ENCODE data around the gene DLG4. TPM values are rescaled to one million over a fixed set of nuclear protein-coding genes. Genes with fewer than 3 reads are reported as not detected.
"Not testable (repeated sequence)": the region's sequence is repeated elsewhere in the genome, so short reads cannot be mapped to it uniquely, and the experiment has no call there.

The DLG4 gene
- total RNA-seq, 1 experiment from 2014 or later = 8.9 TPM

DNA sequence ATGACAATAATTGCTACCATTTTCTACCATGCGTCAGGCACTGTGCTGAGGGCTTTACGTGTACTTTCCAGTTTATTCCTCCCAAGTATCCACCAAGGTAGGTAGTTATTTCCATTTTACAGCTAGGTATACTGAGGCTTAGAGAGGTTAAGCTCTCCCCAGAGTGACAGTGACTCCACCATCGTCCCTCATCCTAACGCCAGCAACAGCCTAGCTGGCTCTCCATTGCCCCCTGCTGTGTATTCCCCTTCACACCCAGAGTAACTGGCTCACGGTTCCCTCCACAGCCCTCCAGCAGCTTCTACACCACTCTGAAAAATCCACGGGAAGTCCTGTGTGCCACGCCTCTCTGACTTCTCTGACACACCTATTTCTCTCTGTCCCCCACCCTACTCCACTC, 33.4 kb downstream of the DLG4 start:
- H3K4me1 ChIP-seq (replicated peaks) = no peaks in the 10 kb centered on the region
- no peaks in the 10 kb centered on the region for H3K9me3 ChIP-seq (replicated peaks)
- peaks cover 4% of the 10 kb centered on the region; the same call in 1 of the 2 replicates for H3K36me3 ChIP-seq
- DNase-seq (ENCODE audit: low read depth in 1 of 2, low spot score in 2 of 2) = no peak
- no peak overlapping the region for H3K4me3 ChIP-seq
- H3K27me3 ChIP-seq (replicated peaks) = no peaks in the 10 kb centered on the region
- H3K27ac ChIP-seq = no peak overlapping the region

DNA sequence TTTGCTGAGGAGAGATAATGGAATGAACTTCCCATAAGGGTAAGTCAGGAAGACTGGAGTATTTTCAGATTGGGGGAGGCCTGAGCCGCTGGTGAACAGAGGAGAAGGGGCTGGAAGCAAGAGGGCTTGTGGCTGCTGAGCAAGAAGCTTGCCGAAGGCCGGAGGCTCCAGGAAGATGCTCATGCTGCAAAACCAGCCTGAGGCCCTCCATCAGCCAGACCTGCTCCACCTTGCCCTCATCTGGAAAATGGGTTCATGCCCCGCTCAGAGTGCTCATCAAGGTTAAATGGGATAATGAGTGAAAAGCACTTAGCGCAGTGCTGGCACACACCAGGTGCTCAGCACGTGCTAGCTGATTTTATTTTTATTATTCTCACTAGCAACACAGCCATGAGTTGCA, 35.0 kb downstream of the DLG4 start:
- H3K4me3 ChIP-seq = no peak overlapping the region
- H3K9me3 ChIP-seq (replicated peaks) = no peaks in the 10 kb centered on the region
- H3K4me1 ChIP-seq (replicated peaks) = no peaks in the 10 kb centered on the region
- no peak for DNase-seq (ENCODE audit: low read depth in 1 of 2, low spot score in 2 of 2)
- H3K27me3 ChIP-seq (replicated peaks) = no peaks in the 10 kb centered on the region
- no peak overlapping the region for H3K27ac ChIP-seq
- H3K36me3 ChIP-seq = no peaks in the 10 kb centered on the region

DNA sequence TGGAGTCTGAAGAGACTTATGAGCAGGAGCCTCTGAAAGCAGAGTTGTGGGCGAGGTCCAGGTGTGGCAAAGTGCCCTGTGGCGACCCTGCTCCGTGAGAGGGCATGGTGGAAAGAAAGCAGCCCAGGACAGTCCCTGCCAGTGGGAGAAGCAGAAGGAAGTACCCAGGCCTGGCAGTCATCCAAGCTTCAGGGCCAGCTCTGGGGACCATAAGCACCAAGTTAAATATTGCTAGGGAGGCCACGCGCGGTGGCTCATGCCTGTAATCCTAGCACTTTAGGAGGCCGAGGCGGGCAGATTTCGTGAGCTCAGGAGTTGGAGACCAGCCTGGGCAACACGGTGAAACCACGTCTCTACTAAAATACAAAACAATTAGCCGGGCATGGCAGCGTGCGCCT, 35.5 kb downstream of the DLG4 start:
- H3K27ac ChIP-seq = no peak overlapping the region
- no peak for DNase-seq (ENCODE audit: low read depth in 1 of 2, low spot score in 2 of 2)
- no peaks in the 10 kb centered on the region for H3K27me3 ChIP-seq (replicated peaks)
- H3K36me3 ChIP-seq = no peaks in the 10 kb centered on the region
- no peaks in the 10 kb centered on the region for H3K4me1 ChIP-seq (replicated peaks)
- H3K4me3 ChIP-seq = no peak overlapping the region
- H3K9me3 ChIP-seq (replicated peaks) = no peaks in the 10 kb centered on the region

DNA sequence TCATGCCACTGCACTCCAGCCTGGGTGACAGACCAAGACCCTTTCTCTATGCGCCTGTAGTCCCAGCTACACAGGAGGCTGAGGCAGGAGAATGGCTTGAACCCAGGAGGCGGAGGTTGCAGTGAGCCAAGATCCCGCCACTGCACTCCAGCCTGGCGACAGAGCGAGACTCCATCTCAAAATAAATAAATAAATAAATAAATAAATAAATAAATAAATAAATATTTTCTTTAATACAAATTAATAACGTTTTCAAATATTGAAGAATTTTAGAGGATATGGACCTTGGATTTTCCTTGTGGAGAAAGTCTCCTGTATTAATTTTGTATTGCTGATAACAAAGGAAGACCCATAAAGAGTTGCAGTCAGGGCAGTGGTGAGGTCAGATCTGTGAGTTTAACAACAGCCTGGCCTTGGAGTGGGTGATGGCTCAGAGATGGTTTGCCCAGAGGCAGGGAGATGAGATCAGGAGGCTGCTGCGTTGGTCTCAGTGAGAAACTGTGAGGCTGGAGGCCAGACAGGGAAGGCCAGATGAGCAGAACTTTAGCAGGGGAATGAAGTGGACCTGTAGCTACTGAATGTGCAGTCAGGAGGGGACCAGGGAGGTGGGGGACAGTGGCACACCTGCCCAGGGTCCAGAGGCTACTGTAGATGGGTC, 36.1 kb downstream of the DLG4 start:
- Histone ChIP-seq H3K27ac (no peak overlapping the region), H3K27me3 (replicated peaks) (no peaks in the 10 kb centered on the region), H3K9me3 (replicated peaks) (no peaks in the 10 kb centered on the region), H3K36me3 (no peaks in the 10 kb centered on the region), H3K4me1 (replicated peaks) (no peaks in the 10 kb centered on the region), H3K4me3 (no peak overlapping the region)
- DNase-seq (ENCODE audit: low read depth in 1 of 2, low spot score in 2 of 2) = no peak

DNA sequence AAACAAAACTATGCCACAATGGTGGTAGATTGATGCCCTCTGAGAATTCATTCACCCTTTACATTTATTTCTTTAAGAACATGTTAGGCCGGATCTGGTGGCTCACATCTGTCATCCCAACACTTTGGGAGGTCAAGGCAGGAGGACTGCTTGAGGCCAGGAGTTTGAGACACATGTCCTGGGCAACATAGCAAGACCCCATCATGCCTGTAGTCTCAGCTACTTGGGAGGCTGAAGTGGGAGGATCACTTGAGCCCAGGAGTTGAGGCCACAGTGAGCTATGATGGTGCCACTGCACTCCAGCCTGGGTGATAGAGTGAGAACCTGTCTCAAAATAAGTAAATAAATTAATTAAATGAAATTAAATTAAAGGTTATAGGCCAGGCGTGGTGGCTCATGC, 37.5 kb downstream of the DLG4 start:
- not testable (repeated sequence) for DNase-seq (ENCODE audit: low read depth in 1 of 2, low spot score in 2 of 2); H3K27ac ChIP-seq; H3K4me3 ChIP-seq; H3K27me3 ChIP-seq (replicated peaks); H3K36me3 ChIP-seq; H3K9me3 ChIP-seq (replicated peaks)
- H3K4me1 ChIP-seq (replicated peaks) = peaks cover 11% of the 10 kb centered on the region

DNA sequence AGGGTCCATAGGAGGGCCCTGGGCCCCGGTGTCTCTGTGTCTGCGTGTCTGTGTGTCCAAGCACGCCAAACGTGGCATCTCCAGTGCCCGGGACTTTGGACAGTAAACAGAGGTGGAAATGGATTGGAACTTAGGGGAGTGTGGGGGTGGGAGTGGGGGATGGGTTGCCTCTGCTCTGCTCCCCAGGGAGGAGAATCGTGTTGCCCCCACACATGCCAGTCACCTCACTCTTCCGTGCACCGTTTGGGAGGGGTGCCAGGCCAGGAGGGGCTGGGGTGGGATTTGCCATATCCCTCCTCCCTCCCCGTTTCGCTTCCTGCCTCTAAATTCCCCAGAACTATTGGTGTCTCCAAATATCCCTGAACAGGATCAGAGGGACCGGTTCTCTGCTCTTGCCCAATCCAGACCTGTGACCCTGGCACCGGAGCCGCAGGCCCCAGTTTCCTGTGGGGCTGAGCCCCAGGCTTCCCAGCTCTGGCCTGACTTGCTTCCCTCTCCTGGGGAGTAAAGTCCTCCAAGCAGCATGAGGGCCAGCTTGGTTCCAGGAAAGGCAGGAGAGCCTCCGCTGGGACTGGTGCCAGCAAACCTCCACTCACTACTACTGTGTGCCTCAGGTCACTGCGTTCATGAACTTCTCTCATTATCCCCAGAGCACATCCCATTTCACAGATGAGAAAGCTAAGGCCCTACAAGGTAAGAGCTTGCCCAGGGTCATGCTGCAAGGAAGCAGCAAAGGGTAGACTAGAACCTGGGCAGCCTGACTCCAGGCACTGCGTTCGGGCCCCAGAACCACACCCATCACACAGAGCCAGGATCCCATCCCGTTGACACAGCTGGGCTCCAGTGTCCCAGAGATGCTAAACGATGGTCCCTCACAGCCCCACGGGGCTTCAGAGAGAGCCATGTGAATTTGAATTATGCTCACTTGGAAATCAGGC, 40.0 kb downstream of the DLG4 start, which contains the start of gene ASGR1:
Gene ASGR1, minus strand, starts transcription at position 54 of the 938 bp plus-strand sequence. CDS start 807 bp downstream, outside the sequence.
- no peak for DNase-seq (ENCODE audit: low read depth in 1 of 2, low spot score in 2 of 2)
- Histone ChIP-seq H3K36me3 (no peaks in the 10 kb centered on the region), H3K4me1 (replicated peaks) (peaks cover 12% of the 10 kb centered on the region), H3K4me3 (no peak within 1 kb of the TSS), H3K9me3 (replicated peaks) (no peaks in the 10 kb centered on the region), H3K27me3 (replicated peaks) (peaks cover 10% of the 10 kb centered on the region), H3K27ac (no peak within 1 kb of the TSS)

DNA sequence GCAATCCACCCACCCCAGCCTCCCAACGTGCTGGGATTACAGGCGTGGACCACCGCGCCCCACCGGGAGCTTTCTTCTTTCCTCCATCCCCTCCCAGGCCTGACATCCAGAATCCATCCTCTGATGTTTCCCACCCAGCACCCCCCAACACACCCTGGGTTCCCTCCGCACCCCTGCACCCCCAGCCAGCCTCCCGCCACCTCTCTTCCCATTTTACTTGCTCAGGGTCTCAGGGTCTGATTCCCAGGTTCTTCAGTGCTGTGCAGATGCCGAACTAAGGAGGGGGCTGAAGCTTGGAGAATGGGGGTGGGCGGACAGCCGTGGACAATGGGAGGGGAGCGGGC, 40.7 kb downstream of the DLG4 start:
- Histone ChIP-seq H3K4me3 (no peak overlapping the region), H3K27ac (no peak overlapping the region), H3K4me1 (replicated peaks) (peaks cover 12% of the 10 kb centered on the region), H3K27me3 (replicated peaks) (peaks cover 10% of the 10 kb centered on the region), H3K36me3 (no peaks in the 10 kb centered on the region), H3K9me3 (replicated peaks) (no peaks in the 10 kb centered on the region)
- no peak for DNase-seq (ENCODE audit: low read depth in 1 of 2, low spot score in 2 of 2)

DNA sequence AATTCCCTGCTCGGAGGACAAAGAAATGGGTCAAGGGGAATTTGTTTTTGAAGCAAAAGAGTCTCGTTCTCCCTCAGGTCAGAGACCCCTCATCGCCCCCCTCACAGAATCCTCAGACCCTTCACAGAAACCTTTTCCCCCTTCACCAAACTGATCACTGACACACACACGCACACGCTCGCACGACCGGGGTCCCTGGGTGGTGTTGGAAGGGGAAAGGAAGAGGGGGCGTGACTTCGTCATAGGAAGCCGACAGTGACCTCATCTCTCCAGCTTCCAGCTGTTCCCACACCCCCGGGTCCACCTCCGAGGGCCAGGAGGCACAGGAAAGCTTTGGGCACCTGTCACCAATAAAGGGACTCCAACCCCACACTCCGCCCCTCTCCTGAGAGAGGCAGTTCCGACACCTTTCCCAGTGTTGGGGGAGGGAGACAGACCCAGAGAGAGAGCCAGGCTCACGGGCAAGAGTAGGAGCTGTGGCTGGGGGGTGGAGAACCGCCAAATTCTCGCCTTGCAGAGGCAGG, 41.6 kb downstream of the DLG4 start:
- H3K4me3 ChIP-seq = peak overlapping the region; percentile 26
- DNase-seq (ENCODE audit: low read depth in 1 of 2, low spot score in 2 of 2) = no peak
- H3K4me1 ChIP-seq (replicated peaks) = peaks cover 12% of the 10 kb centered on the region
- H3K9me3 ChIP-seq (replicated peaks) = no peaks in the 10 kb centered on the region
- H3K36me3 ChIP-seq = no peaks in the 10 kb centered on the region
- H3K27me3 ChIP-seq (replicated peaks) = peaks cover 10% of the 10 kb centered on the region
- H3K27ac ChIP-seq = no peak overlapping the region

DNA sequence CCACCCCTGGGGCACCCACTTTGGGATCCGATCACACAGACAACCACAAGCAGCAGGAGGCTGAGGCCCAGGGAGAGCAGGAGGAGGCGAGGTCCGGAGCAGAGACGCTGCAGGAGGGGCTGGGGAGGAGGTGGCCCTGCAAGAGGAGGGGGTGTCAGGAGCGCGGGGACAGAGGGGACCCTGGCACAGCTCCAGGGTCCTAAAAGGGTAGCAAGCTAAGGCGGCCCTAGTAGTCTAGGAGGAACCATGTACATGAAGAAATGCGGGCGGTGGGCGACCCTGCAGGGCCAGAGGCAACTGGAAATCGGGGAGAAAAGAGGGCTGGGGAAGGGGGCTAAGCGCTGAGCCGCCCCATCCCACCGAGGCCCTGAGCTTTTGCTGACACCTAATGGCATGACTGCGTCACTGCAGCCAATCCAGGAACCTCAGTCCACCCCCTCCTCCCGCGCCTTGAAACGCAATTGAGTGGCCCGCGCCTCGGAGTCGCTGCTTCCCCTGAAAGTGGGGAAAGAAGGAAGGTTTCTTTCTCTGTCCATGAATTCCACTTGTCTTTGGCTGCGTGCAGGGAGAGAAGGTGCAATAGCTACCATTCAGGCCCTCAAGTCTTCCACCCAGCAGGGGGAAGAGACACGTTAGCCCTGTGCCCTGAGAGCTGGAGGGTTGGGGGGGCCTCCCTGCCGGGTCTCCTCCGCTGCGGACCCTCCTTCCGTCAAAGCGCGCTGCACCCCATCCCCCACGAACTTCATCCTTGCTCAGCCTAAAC, 42.3 kb downstream of the DLG4 start:
- Histone ChIP-seq H3K36me3 (no peaks in the 10 kb centered on the region), H3K27ac (no peak overlapping the region), H3K4me3 (peak overlapping the region; percentile 26), H3K27me3 (replicated peaks) (peaks cover 10% of the 10 kb centered on the region), H3K9me3 (replicated peaks) (no peaks in the 10 kb centered on the region), H3K4me1 (replicated peaks) (peaks cover 12% of the 10 kb centered on the region)
- peak in 1 of 2 experiments; percentile 44 for DNase-seq (ENCODE audit: low read depth in 1 of 2, low spot score in 2 of 2)

DNA sequence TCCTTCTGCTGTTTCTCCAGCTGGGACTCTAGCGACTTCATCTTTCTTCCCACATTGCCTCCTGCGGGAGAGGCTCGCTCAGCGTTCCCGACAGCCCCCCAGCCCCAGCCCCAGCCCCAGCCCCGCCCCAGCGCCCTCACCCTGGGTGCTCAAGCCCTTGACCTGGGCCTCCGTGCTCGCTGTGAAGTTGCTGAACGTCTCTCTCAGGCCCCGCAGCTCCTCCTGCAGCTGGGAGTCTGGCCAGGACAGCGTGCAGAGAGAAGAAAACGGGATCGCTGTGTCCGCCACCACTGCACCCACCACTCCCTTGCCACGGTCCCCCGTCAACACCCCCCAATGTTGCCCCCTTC, 42.8 kb downstream of the DLG4 start:
- Histone ChIP-seq H3K27ac (no peak overlapping the region), H3K27me3 (replicated peaks) (peaks cover 10% of the 10 kb centered on the region), H3K36me3 (no peaks in the 10 kb centered on the region), H3K4me1 (replicated peaks) (peaks cover 12% of the 10 kb centered on the region), H3K4me3 (no peak overlapping the region), H3K9me3 (replicated peaks) (no peaks in the 10 kb centered on the region)
- no peak for DNase-seq (ENCODE audit: low read depth in 1 of 2, low spot score in 2 of 2)

DNA sequence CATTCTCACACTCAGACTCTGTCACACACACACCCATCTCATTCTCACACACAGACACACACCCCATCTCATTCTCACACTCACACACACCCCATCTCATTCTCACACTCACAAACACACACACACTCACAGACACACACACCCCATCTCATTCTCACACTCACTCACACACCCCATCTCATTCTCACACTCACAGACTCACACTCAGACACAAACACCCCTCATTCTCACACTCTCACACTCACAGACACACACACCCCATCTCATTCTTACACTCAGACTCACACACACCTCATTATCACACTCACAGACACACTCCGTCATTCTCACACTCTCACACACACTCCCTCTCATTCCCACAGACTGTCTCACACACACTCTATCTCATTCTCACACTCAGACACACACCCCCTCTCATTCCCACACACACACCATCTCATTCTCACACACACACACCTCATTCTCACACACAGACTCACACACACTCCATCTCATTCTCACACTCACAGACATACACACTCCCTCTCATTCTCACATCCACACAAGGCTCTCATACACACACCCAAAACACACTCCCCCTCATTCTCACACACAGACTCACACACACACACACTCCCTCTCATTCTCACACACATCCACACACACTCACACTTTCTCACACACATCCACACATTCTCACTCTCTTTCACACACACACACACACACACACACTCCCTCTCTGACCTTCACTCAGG, 43.4 kb downstream of the DLG4 start:
- H3K4me1 ChIP-seq (replicated peaks) = peaks cover 12% of the 10 kb centered on the region
- no peak for DNase-seq (ENCODE audit: low read depth in 1 of 2, low spot score in 2 of 2)
- H3K27me3 ChIP-seq (replicated peaks) = peaks cover 10% of the 10 kb centered on the region
- H3K4me3 ChIP-seq = no peak overlapping the region
- no peaks in the 10 kb centered on the region for H3K36me3 ChIP-seq
- H3K9me3 ChIP-seq (replicated peaks) = no peaks in the 10 kb centered on the region
- H3K27ac ChIP-seq = no peak overlapping the region

DNA sequence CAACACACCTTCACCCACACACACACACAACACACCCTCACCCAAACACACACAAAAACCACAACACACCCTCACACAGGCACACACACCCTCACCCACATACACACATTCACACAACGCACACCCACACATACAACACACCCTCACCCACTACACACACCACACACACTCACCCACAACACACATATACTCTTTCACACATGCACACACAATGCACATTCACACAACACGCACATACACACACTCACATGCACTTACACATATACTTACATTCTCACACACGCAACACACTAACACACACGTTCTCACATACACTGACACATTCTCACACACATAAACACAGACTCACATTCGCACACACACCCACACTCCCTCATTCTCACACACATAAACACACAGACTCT, 44.3 kb downstream of the DLG4 start:
- no peak overlapping the region for H3K4me3 ChIP-seq
- peaks cover 12% of the 10 kb centered on the region for H3K4me1 ChIP-seq (replicated peaks)
- DNase-seq (ENCODE audit: low read depth in 1 of 2, low spot score in 2 of 2) = no peak
- H3K27me3 ChIP-seq (replicated peaks) = peaks cover 10% of the 10 kb centered on the region
- no peak overlapping the region for H3K27ac ChIP-seq
- H3K36me3 ChIP-seq = no peaks in the 10 kb centered on the region
- no peaks in the 10 kb centered on the region for H3K9me3 ChIP-seq (replicated peaks)

DNA sequence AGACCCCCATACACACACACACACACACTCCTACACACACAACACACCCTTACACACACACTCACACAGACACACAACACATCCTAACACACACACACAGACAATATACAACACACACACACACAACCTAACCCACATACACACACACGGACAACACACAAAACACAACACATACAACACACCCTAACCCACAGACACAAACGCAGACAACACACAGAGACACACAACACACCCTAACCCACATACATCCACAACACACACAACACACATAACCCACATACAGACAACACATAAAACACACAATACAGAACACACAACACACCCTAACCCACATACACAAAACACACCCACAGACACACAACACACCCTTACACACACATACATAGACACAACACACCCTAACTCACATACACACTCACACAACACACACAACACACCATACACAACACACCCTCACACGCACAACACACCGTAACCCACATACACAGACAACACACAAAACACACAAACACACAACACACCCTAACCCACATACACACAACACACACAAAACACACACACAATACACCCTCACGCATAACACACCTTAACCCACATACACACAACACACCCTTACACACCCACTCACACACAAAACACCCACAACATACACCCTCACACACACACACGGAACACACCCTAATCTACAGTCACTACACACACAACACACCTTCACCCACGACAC, 44.9 kb downstream of the DLG4 start:
- H3K27ac ChIP-seq = no peak overlapping the region

More for the DNA sequence above, 44.9 kb downstream of the DLG4 start:
- H3K4me1 ChIP-seq (replicated peaks) = peaks cover 12% of the 10 kb centered on the region
- DNase-seq (ENCODE audit: low read depth in 1 of 2, low spot score in 2 of 2) = no peak
- H3K9me3 ChIP-seq (replicated peaks) = no peaks in the 10 kb centered on the region
- H3K36me3 ChIP-seq = no peaks in the 10 kb centered on the region
- H3K4me3 ChIP-seq = no peak overlapping the region
- peaks cover 10% of the 10 kb centered on the region for H3K27me3 ChIP-seq (replicated peaks)
